Esophagus muscularis mucosa (tissue), 4 donors: Measurements from ENCODE around the gene CNTN5. TPM values are rescaled to one million over a fixed set of nuclear protein-coding genes. Genes with fewer than 3 reads are reported as not detected.
"Not testable (repeated sequence)": the region's sequence is repeated elsewhere in the genome, so short reads cannot be mapped to it uniquely, and the experiment has no call there.

ENCODE experiments used
- DNase-seq: peaks from one replicate; pipeline ENCODE4 v3.0.0-alpha.2; 2017; ENCODE audit errors: extremely low spot score
- H3K27ac ChIP-seq, 4 donors: fragments of 200-600 bp; sonication (generic); replicated peaks in 1 of 4; 1 replicate in 3 of 4; 2 replicates in 1 of 4; pipeline ENCODE4 v1.5.1; 2016 to 2019; ENCODE audit warnings: mild to moderate bottlenecking in 1 of 4
- H3K27me3 ChIP-seq, 4 donors: fragments of 200-600 bp; sonication (generic); one replicate each; pipeline versions ENCODE4 v1.5.1 to v1.6.0; 2016 to 2019
- H3K36me3 ChIP-seq, 4 donors: fragments of 200-600 bp; sonication (generic); one replicate each; pipeline ENCODE4 v1.5.1; 2016 to 2019
- H3K4me1 ChIP-seq, 4 donors: fragments of 200-600 bp; sonication (generic); one replicate each; pipeline ENCODE4 v1.5.1; 2016 to 2019
- H3K4me3 ChIP-seq, 4 donors: fragments of 200-600 bp; sonication (generic); 1 replicate in 2 of 4; 2 replicates in 2 of 4; pipeline ENCODE4 v1.5.1; 2016 to 2019; ENCODE audit warnings: mild to moderate bottlenecking in 4 of 4, moderate library complexity in 1 of 4
- H3K9me3 ChIP-seq, 4 donors: fragments of 200-600 bp; sonication (generic); 1 replicate in 3 of 4; 2 replicates in 1 of 4; pipeline ENCODE4 v1.5.1; 2016 to 2019
- EP300 ChIP-seq: sonication (generic); formaldehyde crosslinking; IDR thresholded peaks from one replicate; pipeline ENCODE4 v1.6.1; 2017; ENCODE audit warnings: antibody characterized with exemption
- POLR2A ChIP-seq: fragments of 450-650 bp; IDR thresholded peaks from one replicate; pipeline ENCODE4 v1.6.1; 2017; ENCODE audit warnings: antibody characterized with exemption, moderate library complexity, mild to moderate bottlenecking, low read depth
- POLR2AphosphoS5 ChIP-seq, 2 donors: sonication (generic); formaldehyde crosslinking; IDR thresholded peaks; one replicate each; pipeline ENCODE4 v1.6.1; 2017; ENCODE audit warnings: antibody characterized with exemption in 2 of 2
- WGBS: methylation state at CpG from one replicate; pipeline ENCODE4 v1.1.5; 2018; 5-methylcytosine and 5-hydroxymethylcytosine counted together
- intact Hi-C: fragments of 100-400 bp; cut with DNase I; formaldehyde crosslinking; loops from one replicate; pipeline ENCODE4 v1.15.1; 2023
- total RNA-seq, 4 donors: library from RNA; depleted of rRNA; stranded (reverse); fragments of >200 nt; gene quantifications; one replicate each; pipeline versions ENCODE4 v1.1.0 to v1.2.1, GENCODE V29; 2016
- TF ChIP-seq, protein P1 (sequence below), 3 experiments: fragments of 200-600 bp in 2 of 3; fragments of 450-650 bp in 1 of 3; sonication (generic) in 2 of 3; IDR thresholded peaks; one replicate each; pipeline ENCODE4 v1.5.1; 2017 to 2019; ENCODE audit warnings: antibody characterized with exemption in 3 of 3, mild to moderate bottlenecking in 2 of 3, moderate library complexity in 1 of 3

CNTN5 gene
- total RNA-seq, 4 donors from 2014 or later = 0.06 TPM; not detected in 3

DNA sequence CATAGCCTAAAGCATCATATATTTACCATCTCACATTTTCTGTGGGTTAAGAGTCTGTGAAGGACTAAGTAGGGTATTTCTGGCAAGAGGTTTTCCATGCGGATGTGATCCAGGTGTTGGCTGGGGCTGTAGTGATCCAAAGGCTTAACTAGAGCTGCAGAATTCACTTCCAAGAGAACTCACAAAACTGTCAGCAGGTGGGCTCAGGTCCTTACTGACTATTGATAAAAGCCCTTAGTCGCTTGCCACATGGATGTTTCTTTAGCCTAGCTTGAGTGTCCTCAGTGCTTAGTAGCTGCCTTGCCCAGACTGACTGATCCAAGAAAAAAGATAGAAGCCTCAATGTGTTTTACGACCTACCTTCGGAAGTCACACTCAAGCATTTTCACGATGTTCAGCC is 250.8 kb downstream of the CNTN5 start:
- no peaks in the 10 kb centered on the region for H3K4me1 ChIP-seq
- DNase-seq = no peak
- H3K36me3 ChIP-seq = no peaks in the 10 kb centered on the region
- intact Hi-C loops = no loop called here
- TF ChIP-seq, protein P1, sequence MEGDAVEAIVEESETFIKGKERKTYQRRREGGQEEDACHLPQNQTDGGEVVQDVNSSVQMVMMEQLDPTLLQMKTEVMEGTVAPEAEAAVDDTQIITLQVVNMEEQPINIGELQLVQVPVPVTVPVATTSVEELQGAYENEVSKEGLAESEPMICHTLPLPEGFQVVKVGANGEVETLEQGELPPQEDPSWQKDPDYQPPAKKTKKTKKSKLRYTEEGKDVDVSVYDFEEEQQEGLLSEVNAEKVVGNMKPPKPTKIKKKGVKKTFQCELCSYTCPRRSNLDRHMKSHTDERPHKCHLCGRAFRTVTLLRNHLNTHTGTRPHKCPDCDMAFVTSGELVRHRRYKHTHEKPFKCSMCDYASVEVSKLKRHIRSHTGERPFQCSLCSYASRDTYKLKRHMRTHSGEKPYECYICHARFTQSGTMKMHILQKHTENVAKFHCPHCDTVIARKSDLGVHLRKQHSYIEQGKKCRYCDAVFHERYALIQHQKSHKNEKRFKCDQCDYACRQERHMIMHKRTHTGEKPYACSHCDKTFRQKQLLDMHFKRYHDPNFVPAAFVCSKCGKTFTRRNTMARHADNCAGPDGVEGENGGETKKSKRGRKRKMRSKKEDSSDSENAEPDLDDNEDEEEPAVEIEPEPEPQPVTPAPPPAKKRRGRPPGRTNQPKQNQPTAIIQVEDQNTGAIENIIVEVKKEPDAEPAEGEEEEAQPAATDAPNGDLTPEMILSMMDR (IDR thresholded peaks at IDR 0.05) = no peak
- TF ChIP-seq POLR2A (no peak), EP300 (no peak), POLR2AphosphoS5 (IDR thresholded peaks at IDR 0.05) (no peak)
- 78% methylated on average over 5 of the region's 5 CpGs for WGBS
- no peak overlapping the region for H3K27ac ChIP-seq
- H3K9me3 ChIP-seq = no peaks in the 10 kb centered on the region
- no peak overlapping the region for H3K4me3 ChIP-seq
- H3K27me3 ChIP-seq = no peaks in the 10 kb centered on the region

DNA sequence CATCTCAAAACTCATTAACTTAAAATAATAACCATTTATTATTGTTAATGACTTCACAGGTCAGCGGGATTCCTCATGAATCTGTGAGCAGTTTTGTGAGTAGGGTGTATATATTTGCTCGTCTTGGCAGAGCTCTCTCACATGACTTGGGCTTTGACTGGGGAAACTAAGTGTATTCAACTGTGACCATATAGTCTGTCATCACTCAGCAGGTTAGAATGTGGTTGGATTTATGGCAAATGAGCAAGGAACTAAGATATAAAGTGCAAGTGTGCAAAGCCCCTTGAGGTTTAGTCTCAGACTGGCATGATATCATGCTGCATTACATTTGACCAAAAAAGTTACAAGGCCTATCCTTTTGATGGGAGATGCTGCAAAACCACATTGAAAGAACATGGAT is 254.8 kb downstream of the CNTN5 start:
- TF ChIP-seq EP300 (no peak), POLR2AphosphoS5 (IDR thresholded peaks at IDR 0.05) (no peak), POLR2A (no peak)
- TF ChIP-seq, protein P1 (IDR thresholded peaks at IDR 0.05) = no peak
- Histone ChIP-seq H3K9me3 (no peaks in the 10 kb centered on the region), H3K36me3 (no peaks in the 10 kb centered on the region), H3K27ac (no peak overlapping the region), H3K4me3 (no peak overlapping the region), H3K4me1 (no peaks in the 10 kb centered on the region), H3K27me3 (no peaks in the 10 kb centered on the region)
- WGBS = 74% methylated on average over 2 of the region's 2 CpGs
- intact Hi-C loops = no loop called here
- no peak for DNase-seq

DNA sequence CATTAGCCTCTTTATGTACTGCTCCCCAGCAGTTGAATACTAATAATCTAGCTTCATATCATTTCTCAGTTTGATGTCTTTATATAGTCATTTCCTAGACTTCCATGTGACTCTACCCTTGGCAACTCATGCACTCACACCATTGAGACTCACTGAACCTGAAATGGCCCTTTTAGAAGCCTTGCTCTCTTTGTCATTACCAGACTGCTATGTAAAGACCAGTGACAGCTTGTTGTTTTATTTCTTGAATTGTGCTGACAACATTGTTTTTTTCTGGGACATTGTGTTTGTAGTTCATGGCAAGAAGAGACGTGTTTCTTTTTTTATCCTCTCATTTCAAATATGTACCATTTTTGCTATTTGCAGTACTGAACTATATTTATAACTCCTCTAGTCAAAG is 256.5 kb downstream of the CNTN5 start:
- intact Hi-C loops = no loop called here
- Histone ChIP-seq H3K27ac (no peak overlapping the region), H3K4me3 (no peak overlapping the region), H3K27me3 (no peaks in the 10 kb centered on the region), H3K4me1 (no peaks in the 10 kb centered on the region), H3K36me3 (no peaks in the 10 kb centered on the region), H3K9me3 (no peaks in the 10 kb centered on the region)
- WGBS = 14% methylated on average over 1 of the region's 1 CpG
- TF ChIP-seq EP300 = no peak
- no peak for DNase-seq

DNA sequence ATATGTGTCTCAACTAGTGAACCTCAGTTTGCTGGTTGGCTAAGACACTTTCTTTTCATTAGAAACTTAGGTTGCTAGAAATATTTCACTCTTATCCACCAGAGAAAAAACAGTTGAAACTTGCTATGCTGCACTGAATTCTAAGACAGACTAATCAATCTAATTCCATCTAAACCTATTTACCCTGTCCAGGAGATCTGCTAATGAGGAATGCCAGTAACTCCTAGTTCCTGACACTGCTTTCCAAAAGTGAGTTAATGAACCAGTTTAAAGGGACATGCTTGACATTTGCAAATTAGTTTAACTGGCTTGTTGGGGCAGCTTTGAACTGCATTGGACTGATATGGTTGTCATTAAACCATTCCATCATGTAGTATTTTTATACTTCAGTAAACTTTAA is 258.5 kb downstream of the CNTN5 start:
- intact Hi-C loops = no loop called here
- Histone ChIP-seq H3K9me3 (no peaks in the 10 kb centered on the region), H3K36me3 (no peaks in the 10 kb centered on the region), H3K4me3 (no peak overlapping the region), H3K4me1 (no peaks in the 10 kb centered on the region), H3K27ac (no peak overlapping the region), H3K27me3 (no peaks in the 10 kb centered on the region)
- no peak for DNase-seq
- TF ChIP-seq, protein P1 (IDR thresholded peaks at IDR 0.05) = no peak
- no peak for TF ChIP-seq EP300
- TF ChIP-seq POLR2A = no peak
- TF ChIP-seq POLR2AphosphoS5 (IDR thresholded peaks at IDR 0.05) = no peak

DNA sequence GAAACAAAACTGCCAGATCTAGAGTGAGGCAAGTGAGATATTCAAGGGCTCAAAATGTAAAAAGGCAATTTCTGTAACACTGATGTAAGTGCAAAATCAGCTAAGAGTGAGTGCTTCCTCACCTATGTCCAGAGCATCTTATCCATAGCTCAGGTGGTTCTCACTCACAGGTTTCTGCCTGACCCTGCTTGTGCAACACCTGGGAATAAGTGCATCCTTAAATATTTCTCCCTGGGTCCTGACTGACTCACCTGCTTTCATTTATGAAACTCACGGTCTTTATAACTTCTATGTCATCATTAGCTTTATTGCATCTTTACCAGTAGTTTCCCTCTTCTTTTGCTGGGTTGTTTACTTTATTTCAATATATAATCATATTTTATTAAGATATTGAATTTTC is 260.6 kb downstream of the CNTN5 start:
- WGBS = 93% methylated on average over 1 of the region's 1 CpG

DNA sequence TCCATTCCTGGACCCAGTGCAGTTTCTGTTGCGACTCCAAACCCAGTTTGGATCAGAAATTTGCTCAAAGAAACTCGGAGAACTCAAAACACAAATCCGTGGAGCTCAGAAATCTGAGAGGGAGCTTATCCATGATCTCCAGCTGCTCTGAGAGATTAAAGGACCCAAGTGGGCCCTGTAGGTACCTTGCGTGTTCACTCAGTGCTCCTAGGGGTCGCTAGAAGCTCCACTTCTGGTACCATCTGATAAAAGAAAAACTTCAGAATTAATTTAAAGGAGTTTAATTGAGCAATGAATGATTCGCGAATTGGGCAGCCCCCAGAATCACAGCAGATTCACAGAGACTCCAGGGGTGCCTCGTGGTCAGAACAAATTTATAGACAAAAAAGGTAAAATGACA is 277.2 kb downstream of the CNTN5 start:
- H3K27ac ChIP-seq, intact Hi-C loops, H3K27me3 ChIP-seq, H3K4me3 ChIP-seq, H3K36me3 ChIP-seq, DNase-seq, H3K4me1 ChIP-seq: not testable (repeated sequence)
- WGBS = 74% methylated on average over 8 of the region's 8 CpGs
- H3K9me3 ChIP-seq = peaks cover 0 to 13% (median 1%) of the 10 kb centered on the region in 4 donors

More for the DNA sequence above, 260.6 kb downstream of the CNTN5 start:
- Histone ChIP-seq H3K27ac (no peak overlapping the region), H3K27me3 (no peaks in the 10 kb centered on the region), H3K36me3 (no peaks in the 10 kb centered on the region), H3K9me3 (no peaks in the 10 kb centered on the region), H3K4me1 (no peaks in the 10 kb centered on the region), H3K4me3 (no peak overlapping the region)
- DNase-seq = no peak
- TF ChIP-seq, protein P1 (IDR thresholded peaks at IDR 0.05) = no peak
- TF ChIP-seq EP300 (no peak), POLR2A (no peak), POLR2AphosphoS5 (IDR thresholded peaks at IDR 0.05) (no peak)
- intact Hi-C loops = no loop called here
